Globus pallidus (tissue), 1 donor: ENCODE measurements around the gene C14orf93.

ENCODE experiments used
- DNase-seq: peaks from one replicate; pipeline ENCODE4 v3.0.0-alpha.2; 2015; ENCODE audit warnings: low spot score

Gene C14orf93

GRCh38 chr14:23045419-23046357 is 35.7 kb upstream of the C14orf93 start:
- no peak for DNase-seq

DNA sequence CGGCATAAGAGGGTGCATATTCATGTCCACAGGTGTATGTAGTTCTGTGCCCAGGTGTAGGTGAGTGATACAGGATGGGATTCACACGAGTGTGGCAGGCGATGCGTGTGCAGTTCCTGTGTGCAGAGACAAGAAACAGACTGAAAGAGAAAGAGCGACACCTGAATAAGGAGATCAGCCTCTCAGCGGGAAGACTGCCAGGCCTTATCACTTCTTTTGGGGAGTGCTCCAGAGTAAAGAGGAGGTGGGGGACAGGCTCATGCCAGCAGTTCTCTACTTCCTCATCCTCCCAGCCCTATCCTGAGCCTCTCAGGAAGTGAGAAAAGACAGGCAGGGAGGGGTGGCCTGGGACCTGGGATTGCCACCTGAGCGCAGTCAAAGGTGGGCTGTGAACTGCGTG is 34.9 kb upstream of the C14orf93 start:
- no peak for DNase-seq

DNA sequence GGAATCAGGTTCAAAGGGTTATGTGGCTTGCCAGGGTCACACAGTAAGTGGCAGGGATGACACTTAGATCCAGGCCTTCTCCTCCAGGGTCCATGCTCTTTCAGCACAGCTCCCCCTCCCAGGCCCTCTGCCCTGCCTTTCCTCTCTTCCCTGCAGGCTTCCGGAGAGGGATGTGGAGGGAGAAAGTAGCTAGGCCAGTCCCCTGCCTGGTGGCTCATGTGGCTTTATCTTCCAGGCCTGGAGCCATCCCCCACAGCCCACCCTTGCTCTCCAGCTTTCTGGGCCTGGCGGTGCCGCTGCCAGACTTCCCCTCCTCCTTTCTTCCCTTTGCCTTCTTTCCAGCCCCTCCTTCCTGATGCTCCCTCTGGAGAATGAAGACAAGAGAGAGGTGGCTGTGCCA is 33.8 kb upstream of the C14orf93 start:
- no peak for DNase-seq

- DNase-seq: no peak
Measured at GRCh38 chr14:23043145-23043544, 33.2 kb upstream of the C14orf93 start.

GRCh38 chr14:23042162-23042965 is 32.4 kb upstream of the C14orf93 start, which contains the start of gene PSMB11:
PSMB11 (plus strand) TSS chr14:23042212; CDS start chr14:23042226, 14 bp downstream.
- no peak for DNase-seq

DNA sequence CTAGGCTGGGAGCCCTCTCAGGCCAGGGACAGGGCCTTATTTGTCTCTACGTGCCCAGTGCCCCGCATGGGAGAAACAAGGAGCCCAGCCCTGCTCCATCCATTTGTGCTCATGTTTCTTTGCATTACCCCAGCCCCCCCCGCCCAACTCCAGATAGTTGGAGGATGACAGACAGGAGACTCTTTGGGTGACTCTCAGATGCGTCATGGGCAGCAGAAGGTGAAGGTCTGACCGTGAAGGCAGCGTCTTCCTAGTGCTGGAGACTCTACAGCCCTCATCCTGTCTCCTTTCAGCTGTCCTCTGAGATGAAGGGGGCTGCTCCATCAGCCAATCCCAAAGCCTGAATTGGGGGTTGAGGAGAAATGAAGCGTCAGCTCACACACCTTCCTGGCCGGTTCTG is 31.8 kb upstream of the C14orf93 start:
- no peak for DNase-seq

- no peak for DNase-seq
Measured at GRCh38 chr14:23040100-23040499, 30.2 kb upstream of the C14orf93 start.

DNA sequence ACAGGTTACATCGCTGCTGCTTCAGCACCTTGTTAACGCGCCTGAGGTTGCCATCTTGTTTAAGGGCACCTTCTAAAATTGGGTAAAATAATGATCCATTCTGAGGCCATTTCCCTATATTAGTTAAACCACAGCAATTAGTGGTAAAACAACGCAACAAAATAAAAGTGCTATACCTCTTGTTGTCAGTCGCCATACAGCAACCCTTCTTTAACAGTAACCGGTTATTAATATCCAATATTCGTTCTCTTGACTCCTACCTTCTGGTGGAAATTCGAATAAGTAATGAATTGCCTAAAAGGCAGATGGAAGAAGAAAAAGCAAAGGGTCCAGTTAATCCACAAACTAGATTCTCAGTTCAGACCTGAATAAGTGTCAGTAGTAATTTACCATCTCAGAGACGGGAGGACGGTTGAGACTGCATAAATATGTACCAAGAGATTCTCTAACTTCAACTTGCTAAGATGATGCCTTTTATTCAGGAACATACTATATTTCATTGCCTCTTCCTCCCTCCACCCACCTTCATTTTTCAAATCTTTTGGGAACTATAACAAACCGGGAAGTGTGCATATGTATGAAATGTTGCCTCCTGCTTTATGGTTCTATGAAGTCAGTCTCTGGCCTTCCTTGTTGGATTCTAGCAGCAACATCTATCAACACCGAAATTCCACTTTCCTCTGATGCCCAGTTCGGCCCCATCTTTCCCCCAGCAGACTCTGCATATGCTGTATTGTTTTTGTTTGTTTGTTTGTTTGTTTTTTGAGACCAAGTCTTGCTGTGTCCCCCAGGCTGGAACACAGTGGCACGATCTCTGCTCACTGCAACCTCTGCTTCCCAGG is 25.6 kb upstream of the C14orf93 start:
- DNase-seq: no peak

DNA sequence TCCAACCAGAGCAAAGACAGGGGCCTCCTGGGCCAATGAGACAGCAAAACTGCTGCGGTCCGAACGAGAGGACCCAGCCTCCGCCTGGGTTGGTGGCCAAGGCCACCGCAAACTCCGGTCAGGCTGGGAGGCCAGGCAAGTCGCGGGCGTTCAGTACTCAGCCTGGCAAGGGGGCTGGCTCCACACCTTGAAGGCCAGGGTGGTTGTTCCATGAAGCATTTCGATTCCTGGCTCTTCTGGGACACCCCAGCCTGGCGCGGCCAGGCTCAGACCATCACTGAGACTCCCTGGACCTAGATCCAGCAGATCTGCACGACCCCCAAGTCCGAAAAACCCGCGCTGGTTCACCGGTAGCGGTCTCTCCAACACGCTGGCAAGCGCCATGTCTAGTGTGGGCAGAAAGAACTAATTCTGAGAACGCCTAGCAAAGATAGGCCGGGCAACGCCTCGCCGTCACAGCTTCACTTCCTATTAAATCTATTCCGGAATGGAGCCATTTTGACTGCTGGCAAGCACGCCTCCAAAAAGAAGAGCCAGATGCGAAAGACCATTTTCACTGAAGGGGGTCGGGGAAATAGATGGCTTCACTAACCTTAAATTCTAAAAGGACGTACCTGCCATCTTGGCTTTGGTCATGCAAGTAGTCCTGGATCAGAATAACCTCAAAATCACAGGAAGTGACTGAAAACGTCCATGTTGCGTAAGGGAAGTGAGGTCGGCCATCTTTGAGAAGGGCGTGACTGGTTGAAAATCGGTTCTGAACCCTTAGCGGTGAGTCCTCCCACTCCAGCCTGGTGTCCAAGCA is 24.8 kb upstream of the C14orf93 start, which contains the start of gene PSMB5:
Gene PSMB5 (minus strand): TSS at position 403 of the 805 bp plus-strand sequence. CDS start 19 bp downstream, at position 384.
- DNase-seq: peak; percentile 95

- no peak for DNase-seq
Measured at GRCh38 chr14:23033801-23034497, 24.0 kb upstream of the C14orf93 start.

- no peak for DNase-seq
Measured at GRCh38 chr14:23033251-23033727, 23.3 kb upstream of the C14orf93 start.

DNA sequence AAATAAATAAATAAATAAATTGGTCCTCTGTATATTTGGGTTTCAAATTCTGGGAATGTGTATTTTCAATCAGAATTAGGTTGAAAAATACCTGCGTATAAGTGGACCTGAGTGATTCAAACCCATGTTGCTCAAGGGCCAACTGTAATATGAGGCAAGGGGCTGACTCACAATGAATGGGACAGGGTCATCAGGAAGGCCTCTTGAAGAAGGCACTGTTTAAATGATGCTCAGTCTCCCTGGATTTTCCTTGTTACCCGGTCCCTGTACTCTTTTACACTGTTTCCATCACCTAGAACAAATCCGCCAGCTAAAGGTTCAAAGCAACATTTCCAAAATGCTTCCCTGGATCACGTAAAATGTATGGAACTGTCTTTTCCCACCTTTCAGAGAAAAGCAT is 21.0 kb upstream of the C14orf93 start:
- no peak for DNase-seq

DNA sequence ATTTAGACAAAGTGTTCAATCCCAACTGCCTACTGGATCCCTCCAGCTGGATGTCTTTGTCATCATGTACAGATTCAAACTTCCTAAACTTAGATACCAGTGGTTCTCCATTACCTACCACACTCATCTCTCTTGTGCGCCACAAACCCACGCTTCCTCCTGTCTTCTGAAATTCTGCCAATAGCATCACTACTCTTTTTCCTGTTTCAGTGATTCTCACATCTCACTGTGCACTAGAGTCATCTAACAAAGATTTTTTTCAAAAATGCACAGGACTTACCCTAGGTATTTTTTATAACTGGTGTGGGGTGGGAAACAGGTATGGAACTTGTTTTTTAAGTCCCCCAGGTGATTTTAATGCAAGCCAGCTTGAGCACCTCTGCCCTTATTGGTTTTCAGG is 18.9 kb upstream of the C14orf93 start:
- DNase-seq: no peak

DNA sequence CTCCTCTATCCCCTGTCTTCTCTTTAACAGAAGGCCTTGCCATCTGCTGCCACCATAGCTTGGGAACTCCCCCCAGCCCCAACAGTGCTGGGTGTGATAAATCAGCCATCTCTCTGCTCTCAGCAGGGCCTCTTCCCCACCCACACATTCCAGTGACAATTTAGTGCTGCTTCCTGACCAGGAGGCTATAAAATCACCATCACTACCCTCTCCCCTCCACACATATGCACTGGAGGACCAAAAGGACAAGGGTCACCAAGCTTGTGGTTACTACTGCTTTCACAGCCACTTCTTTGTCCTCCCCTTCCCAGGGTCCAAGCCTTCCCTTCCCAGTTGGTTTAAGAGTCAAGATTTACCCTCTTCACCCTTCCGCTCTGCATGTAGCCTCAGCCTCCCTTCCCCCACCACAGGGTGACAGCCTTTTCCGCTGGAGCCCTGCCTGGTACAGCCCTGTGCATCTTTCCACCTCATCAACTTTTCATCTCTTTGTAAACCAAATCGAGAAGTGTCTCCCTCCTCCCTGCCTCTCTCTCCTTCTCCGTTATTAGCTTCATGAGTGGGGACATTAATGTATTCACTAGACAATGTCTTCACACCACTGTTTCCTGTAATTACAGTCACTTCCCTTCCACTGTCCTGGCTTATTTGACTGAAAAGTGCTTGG is 15.3 kb upstream of the C14orf93 start:
- no peak for DNase-seq

DNA sequence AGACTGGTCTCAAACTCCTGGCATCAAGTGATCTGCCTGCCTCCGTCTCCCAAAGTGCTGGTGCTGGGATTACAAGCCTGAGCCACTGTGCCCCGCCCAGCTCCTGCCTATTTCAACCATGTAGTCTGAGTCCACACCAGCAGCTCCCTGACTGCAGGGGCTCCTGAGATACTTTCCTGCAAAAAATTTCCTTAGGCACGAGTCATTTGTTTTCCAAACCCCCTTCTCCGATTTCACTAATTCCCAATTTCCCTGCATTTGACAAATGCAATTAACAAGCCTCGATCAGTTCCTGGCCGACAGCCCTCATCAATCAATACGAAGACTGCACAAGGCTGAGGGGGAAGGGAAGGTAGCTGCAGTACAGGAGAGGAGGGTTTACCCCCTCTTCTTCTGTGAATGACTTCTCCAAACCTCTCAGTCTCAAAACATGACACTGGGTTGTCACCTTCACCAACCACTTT is 14.7 kb upstream of the C14orf93 start:
- no peak for DNase-seq

GRCh38 chr14:23023795-23024152 is 13.8 kb upstream of the C14orf93 start:
- no peak for DNase-seq

GRCh38 chr14:23023022-23023794 is 13.3 kb upstream of the C14orf93 start:
- DNase-seq: no peak

DNA sequence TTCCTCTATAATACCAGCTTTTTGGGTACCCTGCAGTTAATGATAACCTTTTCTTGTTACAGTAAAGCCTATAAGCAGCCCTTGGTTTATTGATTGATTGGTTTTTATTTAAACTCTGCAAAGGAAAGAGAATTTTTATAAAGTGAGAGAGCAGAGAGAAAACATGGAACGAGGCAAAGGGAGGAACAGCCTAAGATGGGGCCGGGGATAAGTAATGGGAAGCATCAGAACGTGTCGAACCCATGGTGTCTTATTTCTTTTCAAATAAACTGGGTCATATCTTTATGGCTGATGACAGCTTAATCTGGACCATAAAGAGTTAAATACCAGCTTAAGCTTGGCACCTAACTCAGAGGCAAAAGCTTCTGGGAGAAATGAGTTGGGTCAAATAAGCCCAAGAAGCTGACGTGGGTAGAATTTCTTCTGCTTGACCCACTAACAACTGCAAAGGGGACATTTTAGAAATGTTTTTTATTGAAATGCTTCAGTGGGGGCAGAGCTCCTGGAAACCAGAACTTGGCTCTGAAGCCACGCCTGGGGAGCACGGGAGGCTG is 12.0 kb upstream of the C14orf93 start:
- no peak for DNase-seq

- DNase-seq: no peak
Measured at GRCh38 chr14:23021434-23021833, 11.5 kb upstream of the C14orf93 start.
